ENCODE results near the gene ADCY6.

DNA sequence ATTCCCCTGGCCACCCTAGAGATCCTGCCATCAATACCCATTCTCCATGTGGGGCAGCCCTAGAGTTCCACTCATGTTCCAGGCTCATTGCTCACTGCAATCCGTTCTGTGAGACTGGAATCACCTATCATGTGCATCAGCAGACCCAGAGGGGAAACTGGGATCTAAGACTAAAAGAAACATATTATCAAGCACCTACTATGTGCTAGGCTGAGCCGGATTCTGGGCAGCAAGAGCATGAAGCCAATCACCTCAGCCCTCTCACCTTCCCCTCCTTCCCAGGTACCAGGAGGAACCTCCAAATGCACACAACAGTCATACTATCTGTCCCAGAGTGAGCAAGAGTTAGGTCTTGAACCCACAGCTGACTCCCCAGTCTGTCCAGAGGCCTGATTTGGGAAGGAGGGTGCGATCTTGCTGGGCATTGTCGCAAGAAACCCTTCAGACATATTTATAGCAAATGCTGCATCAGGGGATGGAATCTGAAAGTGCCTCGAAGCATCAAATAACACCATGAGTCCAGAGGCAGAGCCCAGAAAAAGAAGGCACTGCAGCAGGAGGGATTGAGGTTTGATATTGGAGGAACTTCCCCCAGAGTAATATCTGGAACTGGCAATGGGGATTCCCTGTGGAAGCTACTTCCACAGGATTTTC is 22.7 kb upstream of the ADCY6 start:
- TF ChIP-seq POLR2AphosphoS5 (IDR thresholded peaks at IDR 0.05; ENCODE audit: borderline replicate concordance, low read depth, low read length) (no peak), EZH2 (IDR thresholded peaks at IDR 0.05) (no peak), FOXP2 (optimal IDR thresholded peaks at IDR 0.05; ENCODE audit: control extremely low read depth, extremely low read length, insufficient read depth) (no peak)
